Activated CD8-positive, alpha-beta memory T cell treated with anti-CD3 and anti-CD28 coated beads for 36 hours (primary cell): Measurements from ENCODE around the gene EEF2. TPM values are rescaled to one million over a fixed set of nuclear protein-coding genes. Genes with fewer than 3 reads are reported as not detected.
"Not testable (repeated sequence)": the region's sequence is repeated elsewhere in the genome, so short reads cannot be mapped to it uniquely, and the experiment has no call there.

ENCODE experiments used
- CTCF ChIA-PET: fragments of 350-600 bp; sonication (Branson Sonifier 250); formaldehyde crosslinking; loops from one replicate; lab custom pipeline; 2021; ENCODE audit warnings: antibody characterized with exemption; lab: Charles Lee
- POLR2A ChIA-PET: fragments of 350-600 bp; sonication (Branson Sonifier 250); formaldehyde crosslinking; loops from one replicate; lab custom pipeline; 2021; ENCODE audit warnings: antibody characterized with exemption; lab: Charles Lee
- total RNA-seq, 2 experiments: library from RNA; stranded (reverse); gene quantifications; one replicate each; pipeline ENCODE4 v1.2.3, GENCODE V29; 2021

Gene EEF2
- total RNA-seq, 2 experiments from 2014 or later: 3,176 to 3,180 TPM

DNA sequence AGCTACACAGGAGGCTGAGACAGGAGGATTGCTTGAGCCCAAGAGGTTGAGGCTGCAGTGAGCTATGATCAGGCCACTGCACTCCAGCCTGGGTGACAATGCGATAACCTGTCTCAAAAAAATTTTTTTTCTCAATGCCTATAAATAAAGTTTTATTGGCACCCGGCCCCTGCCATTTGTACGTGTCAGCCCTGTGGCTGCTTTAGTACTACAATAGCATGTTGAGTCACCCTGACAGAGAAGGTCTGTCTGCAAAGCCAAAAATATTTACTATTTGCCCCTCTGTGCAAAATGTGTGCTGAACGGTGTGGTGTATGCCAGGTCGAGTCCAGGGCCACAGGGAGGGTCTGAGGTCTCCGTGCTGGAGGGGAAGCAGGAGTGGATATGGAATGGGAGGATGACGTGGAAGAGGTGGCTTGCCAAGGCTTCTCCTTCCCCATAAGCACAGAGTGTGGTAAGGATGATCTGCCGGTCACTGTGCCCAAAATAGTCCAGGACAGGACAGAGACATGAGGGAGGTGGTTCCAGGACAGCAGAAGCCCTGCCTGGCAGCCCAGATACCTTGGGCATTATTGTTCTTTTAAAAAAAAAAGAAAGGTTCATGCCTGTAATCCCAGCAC is 42.4 kb downstream of the EEF2 start:
- POLR2A ChIA-PET: no interaction called here
- CTCF ChIA-PET: no interaction called here

DNA sequence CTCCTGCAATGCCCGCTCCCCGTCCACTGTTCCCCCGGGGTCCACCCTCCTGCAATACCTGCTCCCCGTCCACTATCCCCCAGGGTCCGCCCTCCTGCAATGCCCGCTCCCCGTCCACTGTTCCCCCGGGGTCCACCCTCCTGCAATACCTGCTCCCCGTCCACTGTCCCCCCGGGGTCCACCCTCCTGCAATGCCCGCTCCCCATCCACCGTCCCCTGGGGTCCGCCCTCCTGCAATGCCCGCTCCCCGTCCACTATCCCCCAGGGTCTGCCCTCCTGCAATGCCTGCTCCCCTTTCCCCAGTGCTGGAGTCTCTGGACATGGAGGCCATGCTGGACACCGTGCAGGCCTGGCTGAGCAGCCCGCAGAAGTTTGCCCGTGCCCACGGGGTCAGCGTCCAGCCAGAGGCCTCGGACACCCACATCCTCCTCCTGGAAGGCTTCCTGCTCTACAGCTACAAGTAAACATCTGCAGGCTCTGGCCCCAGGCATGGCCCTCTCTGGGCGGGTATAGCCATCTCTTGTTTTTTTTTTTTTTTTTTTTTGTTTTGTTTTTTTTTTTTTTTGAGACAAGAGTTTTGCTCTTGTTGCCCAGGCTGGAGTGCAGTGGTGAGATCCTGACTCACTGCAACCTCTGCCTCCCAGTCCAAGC is 46.8 kb downstream of the EEF2 start:
- CTCF ChIA-PET: interaction anchor here (0.6 kb wide), 1 partner anchor 132 kb away, joined by 3 read pairs; no protein-coding TSS in a partner anchor
- POLR2A ChIA-PET: not testable (repeated sequence)

- POLR2A ChIA-PET: no interaction called here
Measured at GRCh38 chr19:3936506-3937442, 48.5 kb downstream of the EEF2 start.

GRCh38 chr19:3932931-3933810 is 52.1 kb downstream of the EEF2 start, which contains the start of gene NMRK2:
Gene NMRK2, plus strand, starts transcription at chr19:3933069. Its CDS starts 603 bp downstream, at chr19:3933672.
- POLR2A ChIA-PET: no interaction called here
- CTCF ChIA-PET: interaction anchor here (0.6 to 1.1 kb wide), 2 partner anchors 212 to 278 kb away, joined by 3 to 4 read pairs; no protein-coding TSS in a partner anchor

More at GRCh38 chr19:3936506-3937442, 48.5 kb downstream of the EEF2 start:
- CTCF ChIA-PET: no interaction called here

GRCh38 chr19:3931041-3931440 is 54.2 kb downstream of the EEF2 start:
- CTCF ChIA-PET: no interaction called here
- POLR2A ChIA-PET: no interaction called here

Other genes with a start within 250 kb of the EEF2 start
- gene APBA3, start 223.8 kb downstream of the EEF2 start, total RNA-seq: 10 to 100 TPM; 36.9 to 39.1 TPM
- 10 to 100 TPM; 83.1 to 88.8 TPM for gene MRPL54, start 222.8 kb downstream of the EEF2 start, total RNA-seq
- not detected for gene RAX2, start 213.2 kb downstream of the EEF2 start, total RNA-seq
- 10 to 100 TPM; 36.1 to 39.3 TPM for gene MATK, start 199.1 kb downstream of the EEF2 start, total RNA-seq
- 1 to 10 TPM in 1 of 2 experiments, under 1 TPM in 1; 0.69 to 1.0 TPM for gene ZFR2, start 116.4 kb downstream of the EEF2 start, total RNA-seq
- not detected for gene ATCAY, start 104.8 kb downstream of the EEF2 start, total RNA-seq
- not detected for gene NMRK2, start 52.4 kb downstream of the EEF2 start, total RNA-seq
- 10 to 100 TPM; 42.3 to 42.5 TPM for gene DAPK3, start 14.4 kb downstream of the EEF2 start, total RNA-seq
- 10 to 100 TPM; 32.9 to 34.7 TPM for gene PIAS4, start 22.3 kb upstream of the EEF2 start, total RNA-seq
- 10 to 100 TPM; 41.9 to 42.4 TPM for gene ZBTB7A, start 81.4 kb upstream of the EEF2 start, total RNA-seq
- gene MAP2K2, start 138.7 kb upstream of the EEF2 start, total RNA-seq: 100 to 1,000 TPM; 145 to 149 TPM
- gene CREB3L3, start 168.2 kb upstream of the EEF2 start, total RNA-seq: not detected
- gene SIRT6, start 197.1 kb upstream of the EEF2 start, total RNA-seq: 10 to 100 TPM; 33.0 to 34.0 TPM
- 1 to 10 TPM in 1 of 2 experiments, under 1 TPM in 1; 0.78 to 1.0 TPM for gene ANKRD24, start 197.2 kb upstream of the EEF2 start, total RNA-seq
- 1 to 10 TPM; 8.4 to 9.7 TPM for gene EBI3, start 244.1 kb upstream of the EEF2 start, total RNA-seq